ENCODE measurements around the gene SNTB2.
A peak's percentile ranks its signal among the peaks of the same experiment; 100 is the strongest.

The SNTB2 gene

DNA sequence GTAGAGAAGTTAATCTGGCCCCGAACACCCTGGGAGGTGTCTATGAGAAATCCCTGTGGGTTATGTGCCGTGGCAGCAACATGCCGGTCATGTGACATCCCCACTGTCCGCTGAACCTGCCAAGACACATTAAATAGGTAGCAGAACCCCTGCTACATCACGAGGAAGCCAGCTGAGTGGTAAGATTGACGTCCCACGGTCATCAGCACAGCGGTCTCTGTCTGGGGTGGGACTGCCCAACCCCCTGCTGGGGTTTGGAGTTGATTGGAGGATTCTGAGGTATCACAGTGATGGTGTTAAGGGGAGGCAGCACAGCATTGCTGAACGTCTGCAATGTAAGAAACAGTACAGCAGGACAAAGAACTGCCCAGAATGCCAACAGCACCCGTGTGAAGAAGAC lies 162.6 kb downstream of the SNTB2 start:
- no peak for DNase-seq

DNA sequence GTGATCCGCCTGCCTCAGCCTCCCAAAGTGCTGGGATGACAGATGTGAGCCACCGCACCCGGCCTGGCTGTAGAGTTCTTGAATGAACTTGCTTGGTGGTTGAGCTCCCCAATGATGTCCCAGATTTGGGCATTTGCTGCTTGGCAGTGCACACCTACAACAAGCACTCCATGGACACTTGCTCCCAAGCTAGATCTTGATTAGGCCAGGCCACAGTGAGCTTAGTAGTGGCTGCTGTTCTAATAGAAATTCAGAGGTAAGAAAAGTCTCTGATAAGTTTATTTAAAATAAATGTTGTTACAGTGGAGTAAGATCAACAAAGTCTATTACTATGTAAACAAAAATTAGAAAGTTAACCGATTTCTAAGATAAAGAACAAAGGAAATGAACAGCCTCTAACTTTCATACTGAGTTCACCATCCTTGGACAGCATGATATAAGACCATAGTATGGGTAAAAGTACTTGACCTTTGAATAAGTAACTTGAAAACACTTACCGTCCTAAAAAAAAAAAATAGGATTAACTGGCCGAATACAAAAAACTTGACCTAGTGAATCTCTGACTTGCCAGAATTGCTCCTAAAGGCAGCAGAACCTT lies 163.7 kb downstream of the SNTB2 start:
- DNase-seq = no peak

DNA sequence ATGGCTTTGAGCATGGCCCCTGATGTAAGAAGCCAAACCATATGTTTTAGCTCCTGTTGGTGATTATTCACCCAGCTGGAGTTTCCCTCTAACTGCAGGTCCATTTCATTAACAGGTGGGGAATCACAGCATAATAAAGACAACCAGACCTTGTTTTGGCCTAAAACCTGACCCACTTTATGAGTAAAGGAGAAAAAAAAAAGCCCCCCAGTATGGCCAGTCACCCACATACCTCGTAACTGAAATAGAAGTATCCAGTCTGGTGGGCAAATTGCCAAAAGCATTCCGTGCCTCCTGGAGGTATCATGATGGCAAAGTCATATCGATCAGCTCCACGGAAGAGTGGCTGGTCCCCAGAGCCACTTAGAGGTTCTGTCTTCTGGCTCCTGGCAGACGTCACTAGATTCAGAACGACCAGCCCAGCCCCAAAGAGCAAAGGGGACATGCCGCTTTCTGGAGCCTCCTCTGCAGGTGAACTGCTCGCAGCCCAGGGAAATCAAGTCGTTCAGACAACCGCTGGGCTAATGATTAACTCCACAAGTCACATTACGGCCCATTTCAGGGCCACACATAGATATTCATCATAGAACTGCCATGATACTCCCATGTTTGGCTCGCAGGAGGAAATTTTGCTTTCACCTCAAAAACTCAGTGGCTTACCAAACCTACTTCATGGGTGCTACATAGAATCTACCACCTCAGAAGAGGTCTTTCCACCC lies 164.5 kb downstream of the SNTB2 start, which contains the start of gene TMED6:
TSS of gene TMED6 (minus strand) at position 478 of the 719 bp plus-strand sequence. CDS start at position 445, 33 bp downstream.
- DNase-seq = peak; percentile 48 to 65
